ENCODE measurements around the gene DIMT1. TPM values are rescaled to one million over a fixed set of nuclear protein-coding genes. Genes with fewer than 3 reads are reported as not detected.

The DIMT1 gene
- total and polyA plus RNA-seq, 2 of the 4 experiments (the other 2 are of a cell fraction) = 27.5 to 46.4 TPM

DNA sequence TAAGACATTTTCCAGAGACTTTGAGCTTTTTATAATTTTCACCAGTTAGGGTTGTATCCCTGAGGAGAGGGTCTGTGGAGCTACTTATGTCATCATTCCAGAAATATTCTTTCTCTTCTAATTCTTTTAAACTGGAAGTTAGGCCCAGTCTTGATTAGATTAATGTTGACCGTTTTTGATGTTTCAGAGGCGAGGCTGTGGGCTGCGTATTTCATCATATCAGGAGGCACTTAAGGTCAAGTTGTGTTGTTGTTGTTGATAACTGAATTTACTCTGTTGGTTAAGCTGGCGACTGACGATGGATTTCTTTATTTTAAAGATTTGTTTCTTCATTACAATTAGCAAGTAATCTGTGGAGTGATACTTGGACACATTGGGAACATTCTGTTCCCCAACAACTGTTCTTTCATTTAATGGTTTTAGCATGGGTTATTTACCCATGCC is 28.9 kb upstream of the DIMT1 start:
- H3K18ac ChIP-seq (ENCODE audit: low read depth, low read length) = no peak overlapping the region
- H3K14ac ChIP-seq (replicated peaks; ENCODE audit: low read depth, low read length) = no peak overlapping the region
- no peak overlapping the region for H4K8ac ChIP-seq (ENCODE audit: low read depth in 2 of 2, low read length in 2 of 2)
- no peak overlapping the region for H2BK20ac ChIP-seq (ENCODE audit: low read depth, low read length)
- no peak overlapping the region for H3K56ac ChIP-seq (ENCODE audit: extremely low read depth, insufficient read depth, low read length)
- no peak overlapping the region for H3K27ac ChIP-seq (ENCODE audit: insufficient read depth, low read length)
- no peaks in the 10 kb centered on the region for H3K27me3 ChIP-seq (ENCODE audit: control insufficient read depth, insufficient read depth, low read length)
- no peak overlapping the region for H2AFZ ChIP-seq (replicated peaks; ENCODE audit: low read length, poor library complexity)
- ChIA-PET CTCF (interaction anchor here (0.8 kb wide), 1 partner anchor 54 kb away, joined by 5 read pairs; no protein-coding TSS in a partner anchor), POLR2A (ENCODE audit: unreplicated experiment) (no interaction called here)
- H3K36me3 ChIP-seq (ENCODE audit: control insufficient read depth, insufficient read depth, low read length) = no peaks in the 10 kb centered on the region
- TF ChIP-seq, protein P1, sequence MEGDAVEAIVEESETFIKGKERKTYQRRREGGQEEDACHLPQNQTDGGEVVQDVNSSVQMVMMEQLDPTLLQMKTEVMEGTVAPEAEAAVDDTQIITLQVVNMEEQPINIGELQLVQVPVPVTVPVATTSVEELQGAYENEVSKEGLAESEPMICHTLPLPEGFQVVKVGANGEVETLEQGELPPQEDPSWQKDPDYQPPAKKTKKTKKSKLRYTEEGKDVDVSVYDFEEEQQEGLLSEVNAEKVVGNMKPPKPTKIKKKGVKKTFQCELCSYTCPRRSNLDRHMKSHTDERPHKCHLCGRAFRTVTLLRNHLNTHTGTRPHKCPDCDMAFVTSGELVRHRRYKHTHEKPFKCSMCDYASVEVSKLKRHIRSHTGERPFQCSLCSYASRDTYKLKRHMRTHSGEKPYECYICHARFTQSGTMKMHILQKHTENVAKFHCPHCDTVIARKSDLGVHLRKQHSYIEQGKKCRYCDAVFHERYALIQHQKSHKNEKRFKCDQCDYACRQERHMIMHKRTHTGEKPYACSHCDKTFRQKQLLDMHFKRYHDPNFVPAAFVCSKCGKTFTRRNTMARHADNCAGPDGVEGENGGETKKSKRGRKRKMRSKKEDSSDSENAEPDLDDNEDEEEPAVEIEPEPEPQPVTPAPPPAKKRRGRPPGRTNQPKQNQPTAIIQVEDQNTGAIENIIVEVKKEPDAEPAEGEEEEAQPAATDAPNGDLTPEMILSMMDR (conservative IDR thresholded peaks at IDR 0.05; ENCODE audit: low read depth, low read length) = no peak
- TF ChIP-seq CEBPB (IDR thresholded peaks at IDR 0.05; ENCODE audit: low read depth, low read length) = 0 out of 2 replicates have a peak, but pooled peaks have one; percentile 13
- no peak for TF ChIP-seq MXI1 (IDR thresholded peaks at IDR 0.05; ENCODE audit: borderline replicate concordance, low read depth, low read length)
- no peak overlapping the region for H2BK15ac ChIP-seq (ENCODE audit: low read depth, low read length)
- DNase-seq (no peak), ATAC-seq (ENCODE audit: low read depth) (no peak)
- H3K9me1 ChIP-seq (ENCODE audit: insufficient read depth, low read length) = no peaks in the 10 kb centered on the region
- H3K4me3 ChIP-seq (ENCODE audit: insufficient read depth, low read depth, low read length) = no peak overlapping the region
- no peaks in the 10 kb centered on the region for H3K4me1 ChIP-seq (ENCODE audit: control insufficient read depth, insufficient read depth, low read length)
- H4K20me1 ChIP-seq (ENCODE audit: insufficient read depth, low read length) = no peaks in the 10 kb centered on the region; the same call in none of the 2 replicates
- no peak overlapping the region for H2BK120ac ChIP-seq (ENCODE audit: low read depth, low read length)
- H3K23ac ChIP-seq (ENCODE audit: low read depth, low read length) = no peak overlapping the region
- peaks cover 28 to 50% of the 10 kb centered on the region in 2 experiments for H3K79me1 ChIP-seq (ENCODE audit: low read depth in 1 of 2, low read length in 2 of 2)
- in situ Hi-C loops (cut with MboI; ENCODE audit: low sequenced_read_pairs) (no loop called here), dilution Hi-C loops (cut with HindIII; ENCODE audit: low sequenced_read_pairs, unreplicated experiment) (no loop called here), intact Hi-C loops (cut with micrococcal nuclease) (no loop called here)
- no peak overlapping the region for H2AK9ac ChIP-seq (replicated peaks; ENCODE audit: low read depth, low read length, poor library complexity)
- BruUV-seq (replicated peaks) = no TSS peak
- H4K5ac ChIP-seq (ENCODE audit: low read depth, low read length) = no peak overlapping the region
- WGBS, 2 experiments (ENCODE audit: extremely low coverage in 2 of 2, insufficient read length in 1 of 2) = no CpG with 5 or more reads among the region's 5 CpGs
- H3K9ac ChIP-seq (ENCODE audit: low read depth, low read length) = no peak overlapping the region
- no peaks in the 10 kb centered on the region for H3K9me3 ChIP-seq (ENCODE audit: control insufficient read depth, insufficient read depth, low read length)
- H2BK5ac ChIP-seq (ENCODE audit: low read depth, low read length, poor library complexity, severe bottlenecking) = no peak overlapping the region
- H3K4me2 ChIP-seq (ENCODE audit: low read depth, low read length) = no peak overlapping the region
- no peak overlapping the region for H2AK5ac ChIP-seq (ENCODE audit: low read depth, low read length)
- no peak overlapping the region for H3K4ac ChIP-seq (ENCODE audit: low read depth, low read length)
- H4K91ac ChIP-seq (ENCODE audit: insufficient read depth, low read depth, low read length) = no peak overlapping the region

All from IMR-90 (cell line).